ENCODE measurements around the gene SULT6B1.
"Not testable (repeated sequence)": the region's sequence is repeated elsewhere in the genome, so short reads cannot be mapped to it uniquely, and the experiment has no call there.

The SULT6B1 gene

GRCh38 chr2:37195862-37196319 lies 7.4 kb upstream of the SULT6B1 start:
- not testable (repeated sequence) for DNase-seq

GRCh38 chr2:37192551-37192950 lies 4.1 kb upstream of the SULT6B1 start:
- DNase-seq: no peak

- DNase-seq: no peak
Measured at GRCh38 chr2:37191747-37192146, 3.3 kb upstream of the SULT6B1 start.

- no peak for DNase-seq
Measured at GRCh38 chr2:37191253-37191652, 2.8 kb upstream of the SULT6B1 start.

GRCh38 chr2:37190290-37190689 lies 1.8 kb upstream of the SULT6B1 start:
- no peak for DNase-seq

- no peak for DNase-seq
Measured at GRCh38 chr2:37189452-37190153, 1.1 kb upstream of the SULT6B1 start.

GRCh38 chr2:37181726-37182684 lies 6.5 kb downstream of the SULT6B1 start:
- DNase-seq: no peak

- no peak for DNase-seq
Measured at GRCh38 chr2:37180640-37181039, 7.8 kb downstream of the SULT6B1 start.

- DNase-seq: no peak
Measured at GRCh38 chr2:37180006-37180639, 8.3 kb downstream of the SULT6B1 start.

- no peak for DNase-seq
Measured at GRCh38 chr2:37173741-37174140, 14.7 kb downstream of the SULT6B1 start.

GRCh38 chr2:37171624-37171950 lies 16.9 kb downstream of the SULT6B1 start:
- DNase-seq: no peak

GRCh38 chr2:37168217-37168981 lies 20.1 kb downstream of the SULT6B1 start:
- DNase-seq: peak; percentile 52

GRCh38 chr2:37167636-37168180 lies 20.8 kb downstream of the SULT6B1 start:
- no peak for DNase-seq

- DNase-seq: no peak
Measured at GRCh38 chr2:37164757-37165156, 23.7 kb downstream of the SULT6B1 start.

GRCh38 chr2:37156857-37157714 lies 31.4 kb downstream of the SULT6B1 start, which contains the start of gene EIF2AK2:
Gene EIF2AK2 (minus strand): TSS chr2:37156980. CDS start chr2:37147806, 9,174 bp downstream.
- peak; percentile 84 for DNase-seq

- no peak for DNase-seq
Measured at GRCh38 chr2:37156071-37156856, 32.2 kb downstream of the SULT6B1 start.

- DNase-seq: no peak
Measured at GRCh38 chr2:37154785-37155184, 33.7 kb downstream of the SULT6B1 start.

GRCh38 chr2:37153224-37153623 lies 35.2 kb downstream of the SULT6B1 start:
- no peak for DNase-seq

- DNase-seq: peak; percentile 50
Measured at GRCh38 chr2:37149626-37150322, 38.7 kb downstream of the SULT6B1 start.

- DNase-seq: no peak
Measured at GRCh38 chr2:37148325-37148724, 40.1 kb downstream of the SULT6B1 start.

All from CD4-positive, alpha-beta T cell treated with Interleukin-12 subunit alpha and Interleukin-12 subunit beta, for 1 hour (primary cell).